Upper lobe of left lung (tissue), 6 donors: Measurements from ENCODE around the gene ALLC. TPM values are rescaled to one million over a fixed set of nuclear protein-coding genes. Genes with fewer than 3 reads are reported as not detected.

Experiments used
- ATAC-seq, 2 donors: fragments of 200-7000 bp; cut with Tn5 transposase; one replicate each; pipeline ENCODE4 v1.9.1; 2022; ENCODE audit warnings: mild to moderate bottlenecking in 2 of 2, moderate library complexity in 2 of 2; ENCODE audit not compliant: low FRiP score in 2 of 2
- DNase-seq, 2 donors: peaks; one replicate each; pipeline ENCODE4 v3.0.0-alpha.2; 2019 to 2020
- H3K27ac ChIP-seq, 4 donors: fragments of 200-600 bp; sonication (generic); one replicate each; pipeline ENCODE4 v1.5.1; 2016 to 2019
- H3K27me3 ChIP-seq, 4 donors: fragments of 200-600 bp; sonication (generic); one replicate each; pipeline ENCODE4 v1.5.1; 2017 to 2019
- H3K36me3 ChIP-seq, 4 donors: fragments of 200-600 bp; sonication (generic); one replicate each; pipeline ENCODE4 v1.5.1; 2016 to 2019
- H3K4me1 ChIP-seq, 4 donors: fragments of 200-600 bp; sonication (generic); one replicate each; pipeline ENCODE4 v1.5.1; 2018 to 2019
- H3K4me3 ChIP-seq, 4 donors: fragments of 200-600 bp; sonication (generic); one replicate each; pipeline ENCODE4 v1.5.1; 2017 to 2019; ENCODE audit warnings: mild to moderate bottlenecking in 2 of 4, moderate library complexity in 1 of 4
- H3K9me3 ChIP-seq, 4 donors: fragments of 200-600 bp; sonication (generic); one replicate each; pipeline ENCODE4 v1.5.1; 2018 to 2019
- CTCF ChIP-seq, 6 experiments: fragments of 450-650 bp in 4 of 6; fragments of 200-600 bp in 2 of 6; sonication (generic) in 2 of 6; IDR thresholded peaks; one replicate each; pipeline ENCODE4 v1.5.1; 2016 to 2019; ENCODE audit warnings: antibody characterized with exemption in 6 of 6
- EP300 ChIP-seq, 4 donors: sonication (generic); formaldehyde crosslinking; IDR thresholded peaks; one replicate each; pipeline ENCODE4 v1.5.1; 2017; ENCODE audit warnings: antibody characterized with exemption in 4 of 4, control low read depth in 2 of 4
- POLR2A ChIP-seq, 4 donors: fragments of 450-650 bp; IDR thresholded peaks; one replicate each; pipeline ENCODE4 v1.5.1; 2016 to 2017; ENCODE audit warnings: antibody characterized with exemption in 4 of 4, mild to moderate bottlenecking in 2 of 4
- POLR2AphosphoS5 ChIP-seq, 2 donors: sonication (generic); formaldehyde crosslinking; IDR thresholded peaks; one replicate each; pipeline ENCODE4 v1.5.1; 2017; ENCODE audit warnings: antibody characterized with exemption in 2 of 2
- WGBS, 2 donors: methylation state at CpG; one replicate each; pipeline ENCODE4 v1.1.5; 2017 to 2018; 5-methylcytosine and 5-hydroxymethylcytosine counted together
- total RNA-seq, 6 donors: library from RNA; depleted of rRNA in 4 of 6; stranded (reverse); fragments of >200 nt in 4 of 6; gene quantifications; one replicate each; pipeline versions ENCODE4 v1.1.0 to v1.2.1, GENCODE V29; 2016 to 2021
- donor health status: DM: no; HTN: no; CAD: no; lungs with moderate emphysema.
- donor health status: DM: no; HTN: yes; CAD: no; lungs with severe emphysema.

Gene ALLC
- total RNA-seq, 6 donors from 2014 or later: not detected

GRCh38 chr2:3682811-3683210 is 24.8 kb downstream of the ALLC start:
- H3K9me3 ChIP-seq: no peaks in the 10 kb centered on the region
- no peak for DNase-seq
- H3K27me3 ChIP-seq: no peaks in the 10 kb centered on the region
- no peaks in the 10 kb centered on the region for H3K36me3 ChIP-seq
- no peak overlapping the region for H3K27ac ChIP-seq
- TF ChIP-seq CTCF (IDR thresholded peaks at IDR 0.05): no peak
- TF ChIP-seq POLR2AphosphoS5 (IDR thresholded peaks at IDR 0.05): no peak
- no peak for TF ChIP-seq POLR2A (IDR thresholded peaks at IDR 0.05)
- no peak for TF ChIP-seq EP300 (IDR thresholded peaks at IDR 0.05)
- no peak for ATAC-seq
- no peak overlapping the region for H3K4me3 ChIP-seq
- peaks cover 0 to 3% (median 0%) of the 10 kb centered on the region in 4 donors for H3K4me1 ChIP-seq
- WGBS, 2 donors: 75 to 80% methylated on average over 6 of the region's 6 CpGs

- no peak overlapping the region for H3K27ac ChIP-seq
- TF ChIP-seq POLR2A (IDR thresholded peaks at IDR 0.05): no peak
- no peak for TF ChIP-seq CTCF (IDR thresholded peaks at IDR 0.05)
- no peak for TF ChIP-seq EP300 (IDR thresholded peaks at IDR 0.05)
- TF ChIP-seq POLR2AphosphoS5 (IDR thresholded peaks at IDR 0.05): no peak
- no peaks in the 10 kb centered on the region for H3K27me3 ChIP-seq
- 33 to 38% methylated on average over 3 of the region's 3 CpGs for WGBS, 2 donors
- H3K9me3 ChIP-seq: no peaks in the 10 kb centered on the region
- no peaks in the 10 kb centered on the region for H3K36me3 ChIP-seq
- no peak for ATAC-seq
- no peak for DNase-seq
- peaks cover 0 to 3% (median 0%) of the 10 kb centered on the region in 4 donors for H3K4me1 ChIP-seq
- H3K4me3 ChIP-seq: no peak overlapping the region
These were observed 25.9 kb downstream of the ALLC start for GRCh38 chr2:3683748-3684454.

GRCh38 chr2:3689998-3690748 is 32.2 kb downstream of the ALLC start:
- H3K4me1 ChIP-seq: no peaks in the 10 kb centered on the region
- no peaks in the 10 kb centered on the region for H3K27me3 ChIP-seq
- ATAC-seq: no peak

GRCh38 chr2:3692375-3692774 is 34.4 kb downstream of the ALLC start:
- no peak overlapping the region for H3K27ac ChIP-seq
- H3K36me3 ChIP-seq: no peaks in the 10 kb centered on the region
- no peak for DNase-seq
- H3K27me3 ChIP-seq: no peaks in the 10 kb centered on the region
- TF ChIP-seq CTCF (IDR thresholded peaks at IDR 0.05) (peak in 3 of 6 experiments; percentile 20 to 40 (median 24)), POLR2AphosphoS5 (IDR thresholded peaks at IDR 0.05) (no peak)
- H3K4me1 ChIP-seq: no peaks in the 10 kb centered on the region
- ATAC-seq: peak in 1 of 2 donors; percentile 22
- no peaks in the 10 kb centered on the region for H3K9me3 ChIP-seq
- no peak overlapping the region for H3K4me3 ChIP-seq

More at GRCh38 chr2:3689998-3690748, 32.2 kb downstream of the ALLC start:
- TF ChIP-seq CTCF (IDR thresholded peaks at IDR 0.05): no peak
- TF ChIP-seq POLR2A (IDR thresholded peaks at IDR 0.05): no peak
- no peak for TF ChIP-seq POLR2AphosphoS5 (IDR thresholded peaks at IDR 0.05)
- no peak for TF ChIP-seq EP300 (IDR thresholded peaks at IDR 0.05)
- Histone ChIP-seq H3K4me3 (no peak overlapping the region), H3K9me3 (no peaks in the 10 kb centered on the region), H3K36me3 (no peaks in the 10 kb centered on the region), H3K27ac (no peak overlapping the region)
- DNase-seq: no peak
